GM15510 (cell line): ENCODE results near the gene MYOM3.

Source experiments
- POLR2A ChIP-seq: IDR thresholded peaks from 3 replicates; pipeline ENCODE4 v1.6.1; 2011; ENCODE audit warnings: borderline replicate concordance; ENCODE audit not compliant: insufficient read length; ENCODE audit errors: extremely low read depth

Gene MYOM3

DNA sequence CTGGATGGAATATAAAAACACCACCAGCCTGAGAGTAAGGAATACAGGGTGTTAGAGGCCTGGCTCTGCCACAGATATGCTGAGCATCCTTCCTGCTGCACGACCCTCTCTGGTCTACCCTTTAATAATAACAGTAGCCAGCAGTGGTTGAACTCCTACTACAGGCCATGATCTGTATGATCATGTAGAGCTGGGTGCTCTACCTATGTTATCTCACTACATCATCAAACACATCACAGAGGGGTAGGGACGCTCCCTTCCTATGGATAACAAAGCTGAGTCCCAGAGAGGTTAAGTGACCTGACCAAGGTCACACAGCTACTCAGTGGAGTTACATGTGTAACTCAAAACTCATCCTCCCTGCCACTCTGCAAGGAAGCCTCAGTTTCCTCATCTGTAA is 13.0 kb upstream of the MYOM3 start:
- no peak for TF ChIP-seq POLR2A

- TF ChIP-seq POLR2A, result no peak
These were observed 11.7 kb upstream of the MYOM3 start for GRCh38 chr1:24123611-24124010.

DNA sequence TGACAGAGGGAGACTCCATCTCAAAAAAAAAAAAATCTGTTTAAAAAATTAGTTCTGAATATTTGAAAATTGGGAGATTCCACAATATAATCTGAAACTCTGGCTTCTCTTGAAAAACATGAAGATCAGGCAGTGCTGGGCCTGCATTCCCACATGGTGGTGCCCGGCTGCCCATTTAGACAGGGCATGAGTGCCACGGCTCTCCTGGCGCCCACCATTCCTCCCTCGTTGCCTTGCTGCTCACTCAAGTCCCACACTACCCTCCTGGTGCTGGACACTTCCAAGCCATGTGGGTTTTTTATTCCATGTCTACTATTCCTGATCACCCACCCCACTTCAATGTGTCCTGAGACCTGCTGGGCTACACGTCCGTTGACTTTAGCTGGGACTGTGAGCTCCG is 10.8 kb upstream of the MYOM3 start:
- no peak for TF ChIP-seq POLR2A

DNA sequence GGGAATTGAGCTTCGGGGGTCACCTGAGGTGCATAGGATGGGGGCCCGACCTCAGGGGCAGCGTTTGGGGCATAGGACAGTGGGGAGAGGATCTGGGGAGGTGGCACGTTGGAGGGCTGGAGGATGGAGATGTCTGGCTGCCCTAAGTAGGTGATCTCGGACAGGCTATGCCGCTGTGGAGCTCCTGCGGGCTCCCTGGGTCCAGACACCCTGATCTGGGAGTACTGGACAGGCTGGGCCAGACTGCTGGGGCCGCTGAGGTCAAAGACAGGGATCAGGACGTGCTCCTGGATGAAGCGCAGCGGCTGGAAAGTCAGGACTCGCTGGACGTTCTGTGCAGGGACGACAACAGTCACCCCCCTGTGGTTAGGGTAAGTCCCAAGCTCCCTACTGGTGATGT is 9.5 kb upstream of the MYOM3 start:
- no peak for TF ChIP-seq POLR2A

DNA sequence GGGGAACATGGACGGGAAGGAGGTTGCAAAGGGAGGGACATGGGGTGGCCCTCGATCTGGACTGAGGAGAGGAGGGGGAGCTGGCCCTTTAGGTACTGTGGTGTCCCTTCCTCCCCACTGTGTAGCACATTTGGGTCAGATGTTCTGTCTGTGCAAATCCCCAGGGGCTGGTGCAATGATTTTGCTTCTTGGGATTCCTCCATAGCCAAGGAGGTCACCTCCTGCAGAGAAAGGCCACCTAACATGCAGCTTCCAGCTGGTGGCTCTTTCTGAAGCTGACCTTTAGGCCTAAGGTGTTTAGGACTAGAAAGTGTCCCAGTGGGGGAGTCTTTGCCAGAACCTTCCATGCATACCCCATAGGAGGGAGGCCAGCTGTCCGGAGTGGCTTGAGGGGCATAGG is 9.0 kb upstream of the MYOM3 start:
- TF ChIP-seq POLR2A, result no peak

- TF ChIP-seq POLR2A, result no peak
These were observed 8.2 kb upstream of the MYOM3 start for GRCh38 chr1:24119859-24120756.

GRCh38 chr1:24119489-24119858 is 7.5 kb upstream of the MYOM3 start:
- TF ChIP-seq POLR2A, result no peak

- TF ChIP-seq POLR2A, result no peak
These were observed 6.7 kb upstream of the MYOM3 start for GRCh38 chr1:24118410-24119242.

DNA sequence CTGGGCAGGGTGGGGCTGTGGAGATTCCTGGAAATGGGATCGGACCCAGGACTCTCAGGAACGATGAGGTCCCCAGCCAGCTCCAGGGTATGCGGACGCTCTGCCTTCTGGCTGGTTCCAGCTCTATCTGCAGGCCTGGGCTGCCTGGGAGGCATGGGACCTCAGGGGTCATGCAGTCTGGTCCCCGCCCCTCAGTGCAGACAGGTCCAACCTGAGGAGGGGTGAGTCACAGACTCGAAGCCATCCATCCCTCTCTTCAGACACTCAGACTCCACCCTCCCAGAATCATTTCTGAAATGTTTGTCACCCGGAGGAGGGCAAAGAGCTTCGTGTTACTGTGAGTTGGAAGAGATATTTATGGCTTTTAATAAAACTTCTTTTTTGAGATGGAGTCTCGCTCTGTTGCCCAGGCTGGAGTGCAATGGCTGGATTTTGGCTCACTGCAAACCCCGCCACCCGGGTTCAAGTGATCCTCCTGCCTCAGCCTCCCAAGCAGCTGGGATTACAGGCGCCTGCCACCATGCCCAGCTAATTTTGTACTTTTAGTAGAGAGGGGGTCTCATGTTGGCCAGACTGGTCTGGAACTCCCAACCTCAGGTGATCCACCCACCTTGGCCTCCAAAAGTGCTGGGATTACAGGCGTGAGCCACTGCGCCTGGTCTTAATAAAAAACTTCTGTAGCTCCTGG is 5.9 kb upstream of the MYOM3 start:
- TF ChIP-seq POLR2A, result no peak

GRCh38 chr1:24117132-24117531 is 5.2 kb upstream of the MYOM3 start:
- TF ChIP-seq POLR2A, result no peak

DNA sequence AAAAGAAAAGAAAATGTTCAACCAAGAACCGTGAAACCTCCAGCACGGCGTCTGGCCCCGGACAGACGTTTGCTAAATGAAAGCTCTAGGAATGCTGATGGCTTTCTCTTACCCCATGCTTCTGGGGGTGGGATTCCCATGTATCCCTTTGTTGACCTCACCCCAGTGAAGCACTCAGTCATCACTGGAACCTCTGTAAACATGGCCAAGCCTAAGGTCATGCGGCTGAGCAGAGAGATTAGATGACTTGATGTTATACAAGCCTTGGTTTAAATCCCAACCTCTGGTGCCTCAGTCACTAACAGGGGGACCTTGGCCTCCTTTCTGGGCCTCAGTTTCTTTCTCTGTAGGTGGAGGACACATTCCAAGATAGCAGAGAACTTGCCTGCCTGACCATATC is 2.8 kb upstream of the MYOM3 start:
- no peak for TF ChIP-seq POLR2A

GRCh38 chr1:24113641-24114033 is 1.7 kb upstream of the MYOM3 start:
- no peak for TF ChIP-seq POLR2A

DNA sequence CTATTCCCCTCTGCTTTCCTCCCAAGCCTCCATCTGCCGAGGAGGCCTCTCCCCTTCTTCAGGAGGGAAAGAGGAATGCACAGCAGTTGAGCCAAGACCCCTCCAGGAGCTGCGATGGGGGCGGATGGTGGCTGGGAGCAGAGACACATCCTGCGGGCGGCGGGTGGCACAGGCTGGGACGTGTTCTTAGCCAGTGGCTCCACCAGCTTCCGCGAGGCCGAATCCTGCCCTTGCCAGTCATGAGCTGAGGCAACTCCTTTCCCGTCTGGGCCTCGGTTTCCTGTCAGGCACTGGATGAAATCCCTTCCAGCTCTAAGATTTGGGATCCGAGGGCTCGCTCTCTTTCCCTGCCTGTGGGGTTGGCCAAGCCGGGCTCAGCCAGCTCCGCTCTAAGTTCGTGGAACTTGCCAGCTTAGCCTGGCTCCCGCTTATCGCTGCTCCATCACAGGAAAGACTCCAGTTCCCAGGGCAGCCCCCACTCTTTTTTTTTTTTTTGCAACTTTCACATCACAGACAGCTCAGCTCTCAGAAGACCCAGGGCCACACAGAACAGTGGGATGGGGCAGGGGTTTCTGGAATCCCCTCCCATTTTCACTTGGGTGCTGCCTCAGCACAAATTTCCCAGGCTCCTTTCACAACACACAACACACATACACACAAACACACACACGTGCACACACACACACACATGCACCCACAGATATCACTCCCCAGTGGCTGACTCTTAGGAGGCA is 506 bp downstream of the MYOM3 start:
- TF ChIP-seq POLR2A, result no peak

DNA sequence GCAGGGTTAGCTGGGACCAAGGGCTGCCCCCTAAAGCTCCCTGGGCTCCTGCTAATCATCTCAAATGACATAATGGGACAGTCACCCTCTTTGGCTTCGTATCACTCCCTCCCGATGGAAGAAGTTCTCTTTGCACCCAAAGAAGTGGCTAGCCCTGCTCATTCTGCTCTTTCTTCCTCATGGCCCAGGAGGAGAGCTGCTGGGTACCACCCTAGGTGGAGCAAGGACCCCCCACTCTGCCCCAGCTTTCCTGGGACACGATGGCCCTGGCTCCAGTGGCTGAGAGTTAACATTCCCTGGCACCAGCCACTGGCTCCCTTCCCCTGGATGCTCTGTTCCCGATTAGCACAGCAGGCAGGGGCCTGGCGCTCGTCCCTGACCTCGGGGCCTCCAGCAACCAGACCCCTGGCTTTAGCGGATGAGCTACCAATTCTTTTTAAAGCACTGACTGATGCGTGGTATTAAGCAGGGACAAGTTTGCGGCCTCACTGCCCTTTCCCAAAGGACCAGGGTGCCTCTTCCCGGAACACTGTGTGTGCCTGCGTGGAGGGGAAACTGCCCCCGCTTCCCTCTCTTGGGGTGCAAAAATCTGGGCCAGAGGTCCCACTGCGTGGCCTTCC is 1.2 kb downstream of the MYOM3 start:
- no peak for TF ChIP-seq POLR2A

- TF ChIP-seq POLR2A, result no peak
These were observed 2.1 kb downstream of the MYOM3 start for GRCh38 chr1:24109686-24110475.

DNA sequence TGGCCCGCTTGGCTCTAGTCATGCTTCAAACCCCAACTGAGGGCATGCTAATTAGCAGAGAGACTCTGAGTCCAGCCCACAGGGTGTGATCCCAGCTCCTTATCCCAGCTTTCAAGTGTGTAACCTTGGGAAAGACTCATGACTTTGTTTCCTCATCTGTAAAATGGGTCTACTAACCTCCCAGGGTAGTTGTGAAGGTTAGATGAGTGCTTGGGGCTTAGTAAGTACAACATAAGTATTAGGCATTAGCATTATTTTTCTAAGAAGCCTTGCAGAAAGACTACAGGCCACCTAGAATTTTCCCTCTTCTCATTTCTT is 2.8 kb downstream of the MYOM3 start:
- TF ChIP-seq POLR2A, result no peak
